Activated B cell treated with CpG ODN at 0.5 μM for 24 hours (primary cell): ENCODE results near the gene SAMD4A. TPM values are rescaled to one million over a fixed set of nuclear protein-coding genes. Genes with fewer than 3 reads are reported as not detected.
"Not testable (repeated sequence)": the region's sequence is repeated elsewhere in the genome, so short reads cannot be mapped to it uniquely, and the experiment has no call there.

Experiments
- ATAC-seq: fragments of 200-7000 bp; cut with Tn5 transposase; one replicate; pipeline ENCODE4 v1.10.0; 2021; ENCODE audit warnings: low read depth, mild to moderate bottlenecking, moderate library complexity
- CTCF ChIA-PET: fragments of 350-600 bp; sonication (Branson Sonifier 250); formaldehyde crosslinking; loops from one replicate; lab custom pipeline; 2021; ENCODE audit warnings: antibody characterized with exemption; lab: Charles Lee
- POLR2A ChIA-PET: fragments of 350-600 bp; sonication (Branson Sonifier 250); formaldehyde crosslinking; loops from one replicate; lab custom pipeline; 2021; ENCODE audit warnings: antibody characterized with exemption; lab: Charles Lee
- DNase-seq: peaks from one replicate; pipeline ENCODE4 v3.0.0; 2022
- H3K27ac Mint-ChIP-seq: one replicate; pipeline ENCODE4 v1.8.0; 2020; ENCODE audit warnings: mixed read lengths
- H3K27me3 Mint-ChIP-seq: one replicate; pipeline ENCODE4 v1.8.0; 2021; ENCODE audit warnings: mixed read lengths
- H3K36me3 Mint-ChIP-seq: one replicate; pipeline ENCODE4 v1.8.0; 2021; ENCODE audit warnings: low read depth, mixed read lengths
- H3K4me1 Mint-ChIP-seq: one replicate; pipeline ENCODE4 v1.8.0; 2021; ENCODE audit warnings: mixed read lengths
- H3K4me3 Mint-ChIP-seq: one replicate; pipeline ENCODE4 v1.8.0; 2020; ENCODE audit warnings: mild to moderate bottlenecking, mixed read lengths
- H3K9me3 Mint-ChIP-seq: one replicate; pipeline ENCODE4 v1.8.0; 2020; ENCODE audit warnings: mixed read lengths
- CTCF ChIP-seq: fragments of 200-600 bp; IDR thresholded peaks from one replicate; pipeline ENCODE4 v1.8.0; 2022; ENCODE audit warnings: antibody characterized with exemption, mild to moderate bottlenecking
- intact Hi-C: fragments of 100-400 bp; cut with micrococcal nuclease; formaldehyde crosslinking; loops from one replicate; pipeline ENCODE4 v1.15.1; 2024
- total RNA-seq: library from RNA; stranded (reverse); gene quantifications from 2 replicates; pipeline ENCODE4 v1.2.3, GENCODE V29; 2022

The SAMD4A gene
- total RNA-seq, 1 donor from 2014 or later: 8.7 TPM

- H3K9me3 Mint-ChIP-seq: no peaks in the 10 kb centered on the region
- no peaks in the 10 kb centered on the region for H3K27me3 Mint-ChIP-seq
- ATAC-seq: no peak
- H3K36me3 Mint-ChIP-seq: peaks cover 6% of the 10 kb centered on the region
- no peak overlapping the region for H3K4me3 Mint-ChIP-seq
- CTCF ChIA-PET: no interaction called here
- no peak for TF ChIP-seq CTCF
- POLR2A ChIA-PET: no interaction called here
- intact Hi-C loops: no loop called here
- H3K27ac Mint-ChIP-seq: no peak overlapping the region
- no peaks in the 10 kb centered on the region for H3K4me1 Mint-ChIP-seq
- DNase-seq: no peak
Measured at GRCh38 chr14:54746019-54746418, 179.1 kb downstream of the SAMD4A start.

DNA sequence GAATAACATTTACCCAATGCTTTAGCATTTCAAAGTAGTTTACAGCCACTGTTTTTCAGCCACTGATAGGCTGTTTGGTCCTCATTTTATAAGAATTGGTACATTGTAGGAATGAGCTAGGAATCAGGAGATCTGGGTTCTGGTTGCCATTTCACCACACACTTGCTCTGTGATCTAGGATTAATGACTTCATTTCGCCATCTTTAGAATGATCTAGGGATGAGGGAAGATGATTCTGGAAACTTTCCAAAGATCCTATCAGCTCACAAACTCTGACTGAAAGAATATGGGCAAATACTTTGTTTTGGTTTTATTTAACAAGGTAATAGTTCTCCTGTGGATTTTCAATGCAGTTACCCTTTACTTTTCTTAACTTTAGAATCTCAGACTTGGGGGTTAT is 180.7 kb downstream of the SAMD4A start:
- no peaks in the 10 kb centered on the region for H3K4me1 Mint-ChIP-seq
- no peaks in the 10 kb centered on the region for H3K27me3 Mint-ChIP-seq
- DNase-seq (no peak), ATAC-seq (no peak)
- no peak overlapping the region for H3K4me3 Mint-ChIP-seq
- CTCF ChIA-PET: no interaction called here
- intact Hi-C loops: no loop called here
- no peak overlapping the region for H3K27ac Mint-ChIP-seq
- peaks cover 18% of the 10 kb centered on the region for H3K36me3 Mint-ChIP-seq
- no peaks in the 10 kb centered on the region for H3K9me3 Mint-ChIP-seq
- POLR2A ChIA-PET: no interaction called here
- TF ChIP-seq CTCF: no peak

DNA sequence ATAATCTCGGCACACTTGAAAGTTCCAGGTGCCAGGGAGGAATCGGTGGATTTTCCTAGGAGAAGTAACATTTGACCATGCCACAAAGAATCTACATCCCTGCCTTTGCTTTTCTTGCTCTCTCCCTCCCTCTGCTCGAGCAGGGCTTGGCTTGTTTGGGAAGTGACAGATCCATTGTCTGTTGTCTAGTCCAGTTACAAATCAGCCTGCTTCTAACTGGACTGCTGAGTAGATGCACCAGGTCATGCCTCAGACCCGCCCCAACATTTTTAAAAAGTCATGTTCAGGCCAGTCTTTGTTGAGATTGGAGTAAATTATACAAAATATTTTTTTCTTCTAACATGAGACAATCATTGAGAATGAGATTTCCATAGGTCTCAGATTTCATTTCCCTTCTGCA is 182.3 kb downstream of the SAMD4A start:
- Mint-ChIP-seq H3K27me3 (no peaks in the 10 kb centered on the region), H3K27ac (no peak overlapping the region), H3K4me1 (no peaks in the 10 kb centered on the region), H3K9me3 (no peaks in the 10 kb centered on the region), H3K4me3 (no peak overlapping the region), H3K36me3 (peaks cover 25% of the 10 kb centered on the region)
- DNase-seq (no peak), ATAC-seq (no peak)
- intact Hi-C loops: no loop called here
- CTCF ChIA-PET: no interaction called here
- no peak for TF ChIP-seq CTCF
- POLR2A ChIA-PET: no interaction called here

DNA sequence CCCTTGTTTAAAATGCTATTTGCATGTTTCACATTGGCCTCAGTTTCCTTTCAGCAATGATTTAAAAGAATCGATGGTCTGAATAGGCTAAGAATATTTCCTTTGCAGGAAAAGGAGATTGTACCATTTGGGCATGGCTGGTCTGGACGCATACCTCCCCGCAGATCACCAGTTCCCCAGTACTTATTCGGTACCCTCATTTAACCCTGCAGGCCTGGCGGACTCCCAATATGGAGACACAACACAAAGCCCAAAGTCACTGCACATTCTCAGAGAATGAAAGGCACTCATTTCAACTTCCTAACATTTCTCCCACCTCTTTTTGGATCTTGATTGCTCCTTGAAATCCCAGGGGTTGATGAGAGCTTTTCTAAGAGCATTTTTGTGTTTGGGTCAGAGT is 182.8 kb downstream of the SAMD4A start:
- no peak for DNase-seq
- no peaks in the 10 kb centered on the region for H3K27me3 Mint-ChIP-seq
- H3K4me1 Mint-ChIP-seq: no peaks in the 10 kb centered on the region
- no peaks in the 10 kb centered on the region for H3K9me3 Mint-ChIP-seq
- H3K27ac Mint-ChIP-seq: no peak overlapping the region
- intact Hi-C loops: no loop called here
- H3K36me3 Mint-ChIP-seq: peaks cover 25% of the 10 kb centered on the region
- ChIA-PET POLR2A (no interaction called here), CTCF (no interaction called here)
- no peak for TF ChIP-seq CTCF
- no peak overlapping the region for H3K4me3 Mint-ChIP-seq
- no peak for ATAC-seq

DNA sequence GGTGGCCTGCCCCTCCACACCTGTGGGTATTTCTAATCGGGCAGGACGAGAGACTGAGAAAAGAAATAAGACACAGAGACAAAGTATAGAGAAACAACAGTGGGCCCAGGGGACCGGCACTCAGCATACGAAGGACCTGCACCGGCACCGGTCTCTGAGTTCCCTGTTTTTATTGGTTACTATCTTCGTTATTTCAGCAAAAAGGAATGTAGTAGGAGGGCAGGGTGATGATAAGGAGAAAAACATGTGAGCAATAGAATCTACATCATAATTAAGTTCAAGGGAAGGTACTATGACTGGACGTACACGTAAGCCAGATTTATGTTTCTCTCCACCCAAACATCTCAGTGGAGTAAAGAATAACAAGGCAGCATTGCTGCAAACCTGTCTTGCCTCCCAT is 185.7 kb downstream of the SAMD4A start:
- H3K27ac Mint-ChIP-seq, DNase-seq, intact Hi-C loops, H3K27me3 Mint-ChIP-seq, H3K4me1 Mint-ChIP-seq, CTCF ChIA-PET, H3K9me3 Mint-ChIP-seq, POLR2A ChIA-PET, ATAC-seq, H3K4me3 Mint-ChIP-seq: not testable (repeated sequence)
- H3K36me3 Mint-ChIP-seq: peaks cover 31% of the 10 kb centered on the region

DNA sequence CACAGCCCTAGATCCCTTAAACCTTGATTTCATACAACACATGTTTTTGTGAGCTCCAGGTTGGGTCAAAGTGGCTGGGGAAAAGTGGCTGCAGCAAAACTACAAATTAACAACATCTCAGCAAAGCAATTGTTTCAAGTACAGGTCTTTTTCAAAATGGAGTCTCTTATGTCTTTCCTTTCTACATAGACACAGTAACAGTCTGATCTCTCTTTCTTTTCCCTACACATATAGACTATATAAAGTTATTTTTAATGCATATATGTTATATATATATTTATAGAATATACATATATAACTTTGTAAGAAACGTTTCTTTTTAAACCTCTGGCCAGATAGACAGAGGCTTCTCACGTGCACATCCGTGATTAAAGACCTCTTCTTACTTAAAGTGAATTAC is 186.5 kb downstream of the SAMD4A start:
- peaks cover 28% of the 10 kb centered on the region for H3K36me3 Mint-ChIP-seq

More for the DNA sequence above, 186.5 kb downstream of the SAMD4A start:
- DNase-seq, CTCF ChIA-PET, ATAC-seq, H3K9me3 Mint-ChIP-seq, H3K27ac Mint-ChIP-seq, POLR2A ChIA-PET, H3K4me3 Mint-ChIP-seq, intact Hi-C loops, H3K4me1 Mint-ChIP-seq, H3K27me3 Mint-ChIP-seq: not testable (repeated sequence)
